ENCODE data around the gene UBE2I.

The UBE2I gene

DNA sequence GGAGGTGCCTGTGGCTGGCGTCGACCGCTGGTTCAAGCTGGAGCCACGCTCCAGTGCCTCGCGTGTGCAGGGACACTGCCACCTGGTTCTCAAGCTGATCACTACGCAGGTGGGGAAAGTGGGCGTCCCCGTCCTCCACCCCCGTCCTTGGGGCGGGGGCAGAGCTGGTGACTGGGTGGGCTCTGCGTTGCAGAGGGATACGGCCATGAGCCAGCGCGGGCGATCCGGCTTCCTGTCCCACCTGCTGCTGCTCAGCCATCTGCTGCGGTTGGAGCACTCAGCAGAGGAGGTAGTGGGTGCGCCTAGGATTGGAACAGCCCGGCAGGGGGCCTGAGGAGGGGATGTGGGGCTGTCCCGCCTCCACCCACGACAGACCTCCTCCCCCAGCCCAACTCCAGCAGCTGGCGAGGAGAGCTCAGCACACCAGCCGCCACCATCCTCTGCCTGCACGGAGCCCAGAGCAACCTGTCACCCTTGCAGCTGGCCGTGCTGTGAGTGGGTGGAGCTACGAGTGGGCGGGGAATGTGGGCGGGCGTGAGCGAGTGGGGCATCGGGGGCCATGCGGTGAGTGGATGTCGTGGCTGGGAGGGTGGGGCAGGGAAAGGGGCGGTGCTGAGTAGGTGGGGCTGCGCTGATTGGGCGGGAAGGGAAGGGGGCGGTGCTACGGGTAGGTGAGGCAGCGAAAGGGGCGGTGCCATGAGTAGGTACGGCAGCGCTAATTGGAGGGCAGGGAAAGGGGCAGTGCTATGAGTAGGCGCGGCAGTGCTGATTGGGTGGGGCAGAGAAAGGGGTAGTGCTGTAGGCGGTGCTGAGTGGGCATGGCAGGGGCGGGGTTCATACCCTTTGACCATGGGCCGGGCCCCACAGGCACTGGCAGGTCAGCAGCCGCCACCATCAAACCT, 33.3 kb downstream of the UBE2I start:
- DNase-seq (ENCODE audit: low read depth, low spot score), result peak; percentile 98

DNA sequence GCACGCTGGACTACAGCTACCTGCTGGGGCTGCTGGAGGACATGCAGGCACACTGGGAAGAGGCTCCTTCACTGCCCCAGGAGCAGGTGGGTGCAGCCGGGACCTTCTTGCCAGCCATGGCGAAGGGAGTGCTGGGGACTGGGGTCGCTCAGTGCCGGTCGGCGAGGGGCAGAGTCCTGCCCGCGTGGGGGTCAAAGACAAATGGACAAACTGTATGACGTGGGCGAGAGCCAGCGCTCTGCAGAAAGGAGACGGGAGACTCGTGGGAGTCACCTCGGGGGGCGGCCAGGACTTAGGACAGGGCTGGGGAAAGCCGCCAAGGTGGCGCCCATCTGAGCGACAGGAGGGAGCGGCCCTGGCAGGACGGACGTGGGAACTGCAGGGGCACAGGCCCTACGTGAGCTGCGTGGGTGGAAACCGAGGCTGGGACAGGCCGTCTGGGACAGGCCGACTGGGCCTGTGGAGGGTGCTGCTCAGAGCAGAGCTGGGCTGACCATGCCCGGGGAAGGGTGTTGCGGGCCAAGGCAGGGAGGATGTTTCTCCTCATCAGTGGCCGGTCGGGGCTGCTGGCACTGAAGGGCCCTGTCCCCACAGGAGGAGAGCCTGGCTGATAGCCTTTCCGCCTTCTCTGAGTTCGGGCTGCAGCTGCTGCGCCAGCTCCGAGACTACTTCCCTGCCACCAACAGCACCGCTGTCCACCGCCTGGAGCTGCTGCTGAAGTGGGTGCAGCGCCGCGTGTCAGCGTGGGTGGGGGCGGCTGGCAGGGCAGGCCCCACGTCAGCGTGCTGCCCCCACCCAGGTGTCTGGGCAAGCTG, 34.2 kb downstream of the UBE2I start:
- no peak for DNase-seq (ENCODE audit: low read depth, low spot score)

DNA sequence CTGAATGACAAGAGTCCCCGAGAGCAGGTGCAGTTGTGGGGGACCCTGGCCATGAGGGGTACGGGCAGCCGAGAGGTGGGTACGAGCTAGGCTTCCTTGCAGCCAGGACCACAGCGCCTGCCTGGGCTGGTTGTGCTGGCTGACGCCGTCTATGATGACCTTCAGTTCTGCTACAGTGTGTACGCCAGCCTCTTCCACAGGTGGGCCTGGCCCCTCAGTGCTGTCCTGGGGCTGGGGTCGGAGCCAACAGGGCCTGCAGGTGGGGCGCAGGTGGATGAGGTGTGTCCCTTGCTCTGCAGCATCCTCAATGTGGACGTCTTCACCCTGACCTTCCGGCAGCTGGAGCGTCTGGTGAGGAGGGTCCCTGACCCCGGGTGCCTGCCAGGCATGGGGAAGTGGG, 35.1 kb downstream of the UBE2I start:
- DNase-seq (ENCODE audit: low read depth, low spot score), result no peak

DNA sequence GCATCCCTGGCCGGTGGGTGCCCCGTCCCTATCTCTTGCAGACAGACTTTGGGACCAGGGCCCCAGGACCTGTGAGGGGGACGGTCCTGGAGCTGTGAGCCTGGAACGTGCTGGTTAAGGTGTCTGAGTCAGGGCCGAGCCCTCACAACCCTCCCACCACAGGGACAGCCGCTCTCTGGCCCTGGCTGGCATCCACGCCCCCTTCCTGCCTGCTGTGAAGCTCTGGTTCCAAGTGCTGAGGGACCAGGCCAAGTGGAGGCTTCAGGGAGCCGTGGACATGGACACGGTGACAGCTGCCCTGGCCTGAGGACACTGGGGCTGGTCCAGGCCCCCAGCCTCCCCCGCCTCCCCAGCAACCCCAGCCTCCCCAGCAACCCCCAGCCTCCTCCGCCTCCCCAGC, 35.7 kb downstream of the UBE2I start:
- DNase-seq (ENCODE audit: low read depth, low spot score), result no peak

DNA sequence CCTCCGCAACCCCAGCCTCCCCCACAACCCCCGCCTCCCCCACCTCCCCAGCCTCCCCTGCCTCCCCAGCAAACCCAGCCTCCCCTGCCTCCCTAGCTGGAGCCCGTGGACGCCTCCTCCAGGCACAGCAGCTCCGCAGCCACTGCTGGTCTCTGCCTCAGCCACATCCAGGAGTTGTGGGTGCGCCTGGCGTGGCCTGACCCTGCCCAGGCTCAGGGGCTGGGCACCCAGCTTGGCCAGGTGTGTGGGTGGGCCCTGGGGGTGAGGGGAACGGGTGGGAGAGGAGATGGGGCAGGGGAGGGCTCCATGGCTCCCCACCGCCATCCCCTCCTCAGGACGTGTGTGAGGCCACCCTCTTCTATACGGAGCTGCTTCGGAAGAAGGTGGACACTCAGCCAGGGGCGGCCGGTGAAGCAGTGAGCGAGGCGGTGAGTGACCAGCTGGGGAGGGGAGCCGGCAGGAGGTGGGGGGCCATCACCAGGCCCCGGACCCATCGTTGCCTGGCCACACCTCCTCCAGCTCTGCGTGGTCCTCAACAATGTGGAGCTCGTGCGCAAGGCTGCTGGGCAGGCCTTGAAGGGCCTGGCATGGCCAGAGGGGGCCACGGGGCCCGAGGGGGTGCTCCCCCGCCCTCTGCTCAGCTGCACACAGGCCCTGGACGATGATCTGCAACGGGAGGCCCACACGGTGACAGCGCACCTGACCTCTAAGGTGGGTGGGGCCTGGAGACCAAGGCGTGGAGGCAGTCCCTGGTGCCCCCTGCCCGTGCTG, 36.4 kb downstream of the UBE2I start:
- no peak for DNase-seq (ENCODE audit: low read depth, low spot score)

DNA sequence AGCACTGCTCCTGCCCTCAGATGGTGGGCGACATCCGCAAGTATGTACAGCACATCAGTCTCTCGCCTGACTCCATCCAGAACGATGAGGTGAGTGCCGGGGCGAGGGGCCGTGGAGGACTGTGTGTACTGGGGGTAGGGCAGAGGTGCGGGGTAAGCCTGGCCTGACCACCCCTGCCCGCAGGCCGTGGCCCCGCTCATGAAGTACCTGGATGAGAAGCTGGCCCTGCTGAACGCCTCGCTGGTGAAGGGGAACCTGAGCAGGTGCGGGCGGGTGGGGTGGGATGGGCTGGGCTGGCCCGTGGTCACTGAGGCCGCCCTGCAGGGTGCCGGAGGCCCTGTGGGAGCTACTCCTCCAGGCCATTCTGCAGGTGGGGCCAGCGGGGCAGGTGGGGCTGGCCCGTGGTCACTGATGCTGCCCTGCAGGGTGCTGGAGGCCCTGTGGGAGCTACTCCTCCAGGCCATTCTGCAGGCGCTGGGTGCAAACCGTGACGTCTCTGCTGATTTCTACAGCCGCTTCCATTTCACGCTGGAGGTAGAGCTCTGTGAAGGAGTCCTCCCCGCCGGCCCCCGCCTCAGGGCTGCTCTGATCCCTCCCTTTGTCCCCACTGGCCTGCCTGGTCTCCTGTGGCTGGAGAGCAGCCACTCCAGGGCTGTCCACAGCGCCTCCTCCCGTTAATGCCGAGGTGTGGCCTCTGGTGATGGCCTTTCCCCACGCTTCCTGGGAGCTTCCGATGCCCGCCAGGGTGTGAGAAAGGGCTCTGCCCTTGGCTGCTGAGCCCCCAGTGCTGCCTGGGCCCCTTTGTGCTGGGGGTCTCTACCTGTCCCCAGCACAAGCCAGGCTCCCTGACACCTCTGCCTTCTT, 37.2 kb downstream of the UBE2I start:
- no peak for DNase-seq (ENCODE audit: low read depth, low spot score)

DNA sequence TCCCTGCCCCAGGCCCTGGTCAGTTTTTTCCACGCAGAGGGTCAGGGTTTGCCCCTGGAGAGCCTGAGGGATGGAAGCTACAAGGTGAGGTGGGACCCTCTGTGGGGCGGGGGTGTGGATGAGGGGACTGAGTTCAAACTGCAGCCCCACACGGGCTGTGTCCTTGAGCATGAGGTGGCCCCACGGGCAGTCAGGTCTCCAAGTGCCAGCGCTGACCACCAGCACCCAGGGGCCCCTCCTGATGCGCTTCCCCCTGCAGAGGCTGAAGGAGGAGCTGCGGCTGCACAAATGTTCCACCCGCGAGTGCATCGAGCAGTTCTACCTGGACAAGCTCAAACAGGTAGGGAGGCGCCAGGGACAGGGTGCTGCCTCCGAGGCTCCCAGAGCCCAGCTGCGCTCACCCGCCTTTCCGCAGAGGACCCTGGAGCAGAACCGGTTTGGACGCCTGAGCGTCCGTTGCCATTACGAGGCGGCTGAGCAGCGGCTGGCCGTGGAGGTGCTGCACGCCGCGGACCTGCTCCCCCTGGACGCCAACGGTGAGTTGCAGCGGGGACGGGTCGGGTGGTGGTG, 37.9 kb downstream of the UBE2I start:
- no peak for DNase-seq (ENCODE audit: low read depth, low spot score)

DNA sequence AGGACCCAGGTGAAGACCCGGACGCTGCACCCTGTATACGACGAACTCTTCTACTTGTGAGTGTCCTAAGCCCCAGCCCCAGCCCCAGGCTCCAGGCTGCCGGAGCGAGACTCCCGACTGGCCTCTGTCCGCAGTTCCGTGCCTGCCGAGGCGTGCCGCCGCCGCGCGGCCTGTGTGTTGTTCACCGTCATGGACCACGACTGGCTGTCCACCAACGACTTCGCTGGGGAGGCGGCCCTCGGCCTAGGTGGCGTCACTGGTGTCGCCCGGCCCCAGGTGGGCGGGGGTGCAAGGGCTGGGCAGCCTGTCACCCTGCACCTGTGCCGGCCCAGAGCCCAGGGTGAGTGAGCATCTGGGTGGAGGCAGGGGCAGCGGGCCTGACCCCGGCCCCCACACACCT, 38.5 kb downstream of the UBE2I start:
- no peak for DNase-seq (ENCODE audit: low read depth, low spot score)

DNA sequence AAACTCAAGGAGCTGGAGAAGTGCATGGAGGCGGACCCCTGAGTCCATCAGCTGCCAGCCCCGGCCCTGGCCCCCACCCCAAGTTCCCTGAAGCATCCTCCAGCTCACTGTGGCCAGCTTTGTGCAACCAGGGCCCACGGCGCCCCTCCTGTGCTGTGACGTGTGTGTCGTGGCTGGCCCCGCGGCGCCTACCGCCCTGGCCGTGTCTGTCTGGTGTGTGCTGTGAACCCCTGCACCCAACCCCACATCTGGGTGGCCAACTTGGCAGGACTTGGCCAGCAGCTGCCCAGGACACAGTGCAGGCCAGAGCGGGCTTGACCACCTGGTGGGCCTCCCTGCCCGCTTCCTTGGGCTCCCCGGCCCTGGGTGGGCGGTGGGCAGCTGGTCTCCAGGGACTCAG, 39.0 kb downstream of the UBE2I start:
- DNase-seq (ENCODE audit: low read depth, low spot score), result no peak

DNA sequence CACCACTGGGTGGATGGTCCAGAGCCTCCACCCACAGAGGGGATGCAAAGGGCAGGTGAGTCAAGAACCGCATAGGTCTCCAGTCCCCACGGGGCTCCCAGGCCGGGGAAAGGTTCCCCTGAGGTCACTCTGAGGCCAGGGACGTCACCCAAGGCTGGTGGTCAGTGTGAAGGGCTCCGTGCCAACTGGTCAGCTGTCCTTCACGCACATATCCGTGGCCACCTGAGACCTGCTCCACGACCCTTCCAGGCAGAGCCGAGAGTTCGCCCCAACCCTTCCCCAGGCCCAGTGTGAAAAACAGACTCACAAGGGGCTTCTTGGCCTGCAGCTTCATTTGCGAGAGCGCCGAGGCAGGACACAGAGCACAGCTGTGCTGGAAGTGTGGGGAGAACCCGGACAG, 39.5 kb downstream of the UBE2I start:
- no peak for DNase-seq (ENCODE audit: low read depth, low spot score)

DNA sequence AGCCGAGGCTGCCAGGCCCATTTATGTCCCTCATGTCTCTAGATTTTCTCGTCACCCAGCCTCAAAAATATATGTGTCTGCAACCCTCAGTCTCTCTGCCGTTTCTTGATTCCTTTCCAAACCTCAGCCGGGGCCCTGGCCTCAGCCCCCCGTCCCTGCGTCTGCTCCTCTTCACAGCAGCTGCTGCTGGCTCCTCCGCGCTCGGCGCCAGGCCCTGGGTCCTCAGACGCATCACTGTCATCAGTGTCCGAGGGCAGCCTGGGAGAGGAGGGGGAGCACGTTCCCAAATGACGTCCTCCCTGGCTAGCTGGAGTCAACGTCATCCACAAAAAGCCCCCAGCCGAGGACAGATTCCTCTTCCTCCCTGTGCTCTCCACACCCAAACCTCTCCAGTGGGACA, 39.9 kb downstream of the UBE2I start:
- DNase-seq (ENCODE audit: low read depth, low spot score), result no peak

DNA sequence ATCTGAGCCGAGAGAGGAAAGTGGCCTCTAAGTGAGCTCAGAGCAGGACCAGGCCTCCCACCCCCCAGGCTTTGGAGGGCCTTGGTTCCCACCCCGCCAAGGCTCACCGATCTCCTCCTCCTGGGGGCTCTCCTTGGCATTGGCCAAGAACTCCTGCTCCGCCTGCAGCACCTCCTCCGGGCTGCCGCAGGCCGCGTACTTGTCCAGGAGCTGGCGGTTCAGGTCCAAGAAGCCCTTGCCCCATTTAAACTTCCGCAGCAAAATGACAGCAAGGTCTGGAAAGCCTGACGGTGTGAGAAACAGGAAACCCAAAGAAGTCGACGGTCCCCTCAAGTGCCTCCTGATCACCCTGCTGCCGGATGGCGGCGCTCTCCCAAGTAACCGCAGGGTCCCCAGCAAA, 40.5 kb downstream of the UBE2I start:
- DNase-seq (ENCODE audit: low read depth, low spot score), result no peak

DNA sequence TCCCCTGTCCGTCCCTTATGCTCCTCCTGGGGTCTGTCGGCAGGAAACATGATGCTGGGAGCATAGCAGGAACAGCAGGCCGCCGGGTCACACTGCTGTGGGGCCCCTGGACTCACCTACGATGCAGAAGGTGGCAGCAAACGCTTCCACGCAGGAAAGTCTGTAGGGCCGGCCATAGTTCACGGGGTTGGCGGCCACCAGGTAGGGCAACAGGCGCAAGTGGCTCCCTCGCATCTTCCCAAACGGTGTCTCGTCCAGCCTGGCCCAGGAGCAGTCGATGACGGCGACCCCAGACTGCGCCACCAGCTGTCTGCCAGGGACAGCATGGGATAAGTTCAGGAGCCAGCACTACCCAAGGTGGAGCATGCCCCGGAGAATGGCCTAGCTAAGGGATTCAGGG, 41.3 kb downstream of the UBE2I start:
- DNase-seq (ENCODE audit: low read depth, low spot score), result no peak

DNA sequence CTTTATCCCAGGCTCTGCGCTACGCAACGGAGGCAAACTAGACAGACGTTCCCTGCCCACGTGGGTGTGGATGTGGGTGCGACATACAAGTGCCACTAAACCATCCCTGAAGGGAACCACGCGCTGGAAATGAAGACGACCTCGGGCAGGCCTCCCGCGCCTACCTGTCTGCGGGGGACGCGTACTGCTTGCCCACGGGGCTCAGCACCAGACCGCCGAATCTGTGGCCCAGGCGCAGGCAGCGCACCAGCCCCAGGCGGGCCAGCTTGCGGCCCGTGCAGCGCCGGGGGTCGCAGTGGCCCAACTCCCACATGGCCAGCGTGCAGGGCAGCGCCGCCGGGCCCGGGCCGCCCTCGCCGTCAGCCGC, 41.8 kb downstream of the UBE2I start:
- no peak for DNase-seq (ENCODE audit: low read depth, low spot score)

DNA sequence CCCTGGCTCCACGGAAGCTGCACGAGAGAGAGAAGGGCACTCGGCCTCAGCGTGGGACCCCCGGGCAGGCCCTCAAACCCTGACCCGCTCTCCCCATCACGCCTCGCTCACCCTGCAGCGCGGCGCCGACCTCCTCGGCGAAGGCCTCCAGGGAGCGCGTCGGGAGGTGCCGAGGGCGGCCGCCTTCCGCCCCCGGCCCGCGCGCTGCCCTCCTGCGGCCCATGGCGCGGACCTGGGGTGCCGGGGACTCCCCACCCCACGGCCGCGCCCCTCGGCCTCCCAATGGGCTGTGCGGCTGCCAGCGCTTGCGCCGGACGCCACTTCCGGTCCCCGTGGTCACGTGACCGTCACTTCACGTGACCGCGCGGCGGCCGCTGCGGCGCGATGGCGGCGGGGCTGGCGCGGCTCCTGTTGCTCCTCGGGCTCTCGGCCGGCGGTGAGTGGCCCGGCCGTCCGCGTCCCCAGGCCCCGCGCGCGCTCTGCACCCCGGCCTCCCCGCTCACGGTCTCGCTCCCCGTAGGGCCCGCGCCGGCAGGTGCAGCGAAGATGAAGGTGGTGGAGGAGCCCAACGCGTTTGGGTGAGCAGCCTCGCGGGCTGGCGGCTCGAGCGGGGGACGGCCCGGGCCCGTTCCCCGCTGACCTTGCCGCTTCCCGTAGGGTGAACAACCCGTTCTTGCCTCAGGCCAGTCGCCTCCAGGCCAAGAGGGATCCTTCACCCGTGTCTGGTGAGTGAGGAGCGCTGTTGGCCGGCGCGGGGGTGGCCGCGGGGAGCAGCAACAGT, 42.3 kb downstream of the UBE2I start, which contains the start of the genes GNPTG and TSR3:
GNPTG (plus strand) TSS at position 350 of the 781 bp plus-strand sequence; CDS start at position 385, 35 bp downstream.
TSR3 (minus strand) TSS at position 297 of the 781 bp plus-strand sequence; CDS start at position 223, 74 bp downstream.
- peak; percentile 96 for DNase-seq (ENCODE audit: low read depth, low spot score)

DNA sequence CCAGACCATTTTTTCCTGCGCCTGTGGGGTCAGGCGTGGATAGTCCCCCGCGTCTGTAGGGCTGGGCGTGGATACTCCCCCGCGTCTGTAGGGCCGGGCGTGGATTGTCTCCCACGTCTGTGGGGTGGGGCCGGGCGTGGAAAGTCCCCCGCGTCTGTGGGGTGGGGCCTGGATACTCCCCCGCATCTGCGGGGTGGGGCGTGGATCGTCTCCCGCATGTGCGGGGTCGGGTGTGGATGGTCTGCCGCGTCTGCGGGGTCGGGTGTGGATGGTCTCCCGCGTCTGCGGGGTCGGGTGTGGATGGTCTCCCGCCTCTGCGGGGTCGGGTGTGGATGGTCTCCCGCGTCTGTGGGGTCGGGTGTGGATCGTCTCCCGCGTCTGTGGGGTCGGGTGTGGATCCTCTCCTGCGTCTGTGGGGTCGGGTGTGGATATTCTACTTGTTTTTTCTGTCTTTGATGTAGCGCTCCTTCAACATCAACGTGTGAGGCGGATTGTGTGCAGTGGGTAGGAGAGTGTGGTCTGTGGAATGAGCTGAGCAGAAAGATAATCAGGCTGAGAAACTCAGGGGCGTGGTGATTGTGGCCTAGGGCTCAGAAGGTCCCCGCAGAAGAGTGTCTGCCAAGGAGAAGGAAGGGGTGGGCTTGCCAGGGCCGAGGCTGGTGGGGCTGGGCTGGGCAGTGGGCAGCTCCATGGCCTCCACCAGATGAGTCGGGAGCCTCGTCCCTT, 45.5 kb downstream of the UBE2I start:
- no peak for DNase-seq (ENCODE audit: low read depth, low spot score)

DNA sequence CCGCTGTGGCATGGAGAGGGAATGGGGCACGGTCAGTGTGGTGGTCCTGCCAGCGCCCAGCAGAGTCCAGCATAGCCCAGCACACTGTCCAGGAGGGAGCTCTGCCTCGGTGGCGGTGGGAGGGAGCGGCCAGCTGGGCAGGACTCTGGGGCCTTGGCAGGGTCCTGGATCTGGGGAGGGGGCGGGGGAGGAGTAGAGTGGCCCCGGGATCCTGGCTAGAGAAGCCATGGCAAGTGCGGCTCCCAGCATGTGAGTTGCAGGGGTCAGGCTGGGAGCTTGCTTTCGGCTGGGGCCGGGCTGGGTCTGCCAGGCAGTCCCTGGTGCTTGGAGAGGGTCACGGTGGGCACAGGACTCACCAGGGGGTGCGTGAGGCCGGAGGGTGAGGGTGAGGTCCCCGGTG, 46.2 kb downstream of the UBE2I start:
- DNase-seq (ENCODE audit: low read depth, low spot score), result no peak

DNA sequence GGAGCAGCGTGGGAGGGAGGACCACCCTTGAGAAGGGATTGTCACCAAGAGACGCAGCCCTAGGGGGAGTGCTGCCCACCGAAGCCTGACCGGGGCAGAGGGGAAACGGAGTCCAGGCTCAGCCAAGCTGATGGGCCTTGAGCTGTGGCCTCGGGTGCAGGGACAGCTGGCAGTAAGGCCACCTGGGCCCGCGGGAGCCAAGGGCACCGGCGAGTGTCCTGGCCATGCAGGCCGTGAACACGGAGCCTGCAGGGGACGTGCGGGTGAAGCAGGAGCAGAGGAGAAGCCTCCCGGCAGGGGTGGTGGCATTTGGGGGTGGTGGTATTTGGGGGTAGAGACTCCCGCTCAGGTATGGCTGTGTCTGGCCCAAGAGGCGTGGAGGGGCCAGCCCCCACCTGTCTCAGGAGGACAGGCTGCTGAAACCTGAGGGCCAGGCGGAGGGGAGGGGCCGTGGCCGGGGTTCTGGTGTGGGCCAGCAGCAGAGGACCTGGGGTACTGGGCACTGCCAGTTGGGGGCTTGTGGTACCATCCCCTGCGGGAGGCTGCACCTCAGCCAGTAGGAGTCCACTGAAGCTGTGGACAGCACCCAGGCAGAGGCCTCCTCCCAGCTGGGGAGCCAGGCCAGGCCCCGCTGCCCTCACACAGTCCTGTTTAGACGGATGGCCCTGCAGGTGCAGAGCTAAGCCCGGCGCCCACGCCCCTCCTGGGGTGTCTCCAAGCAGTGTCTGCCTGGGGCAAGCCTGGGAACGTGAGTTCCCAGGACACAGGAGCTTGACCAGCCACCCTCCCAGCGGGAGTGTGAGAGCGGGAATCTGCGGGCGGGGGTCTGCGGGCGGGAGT, 46.8 kb downstream of the UBE2I start:
- DNase-seq (ENCODE audit: low read depth, low spot score), result no peak

All from astrocyte of the hippocampus (primary cell).